GM23338 (cell line): ENCODE measurements around the gene SUSD4. TPM values are rescaled to one million over a fixed set of nuclear protein-coding genes. Genes with fewer than 3 reads are reported as not detected.

Source experiments
- ATAC-seq: fragments of 200-7000 bp; cut with Tn5 transposase; 3 replicates; pipeline ENCODE4 v1.9.1; 2020
- DNase-seq: peaks from one replicate; pipeline ENCODE4 v3.0.0-alpha.2; 2015; ENCODE audit warnings: low spot score
- H2AFZ ChIP-seq: fragments of 200-600 bp; sonication (generic); 2 replicates; pipeline ENCODE4 v1.8.0; 2016; ENCODE audit warnings: antibody characterized with exemption, mild to moderate bottlenecking, moderate library complexity
- H3F3A ChIP-seq: fragments of 200-600 bp; sonication (generic); replicated peaks from 2 replicates; pipeline ENCODE4 v1.8.0; 2017; ENCODE audit warnings: antibody characterized with exemption, mixed run types, low read depth
- H3K27ac ChIP-seq: fragments of 200-600 bp; sonication (generic); 2 replicates; pipeline ENCODE4 v1.6.1; 2016; ENCODE audit warnings: low read depth
- H3K27me3 ChIP-seq: fragments of 200-600 bp; sonication (generic); 2 replicates; pipeline ENCODE4 v1.8.0; 2016; ENCODE audit warnings: mild to moderate bottlenecking, mixed run types, moderate library complexity; ENCODE audit not compliant: insufficient read depth
- H3K36me3 ChIP-seq: fragments of 200-600 bp; sonication (generic); 2 replicates; pipeline ENCODE4 v1.8.0; 2016; ENCODE audit warnings: mild to moderate bottlenecking; ENCODE audit not compliant: insufficient read depth
- H3K4me1 ChIP-seq: fragments of 200-600 bp; sonication (generic); 2 replicates; pipeline ENCODE4 v1.8.0; 2016; ENCODE audit warnings: mild to moderate bottlenecking, moderate library complexity; ENCODE audit not compliant: insufficient read depth
- H3K4me2 ChIP-seq: fragments of 200-600 bp; sonication (generic); 2 replicates; pipeline ENCODE4 v1.7.1; 2017; ENCODE audit warnings: mixed run types
- H3K4me3 ChIP-seq: fragments of 200-600 bp; sonication (generic); 2 replicates; pipeline ENCODE4 v1.6.1; 2016; ENCODE audit warnings: mixed run types
- H3K79me2 ChIP-seq: fragments of 200-600 bp; sonication (generic); replicated peaks from 2 replicates; pipeline ENCODE4 v1.8.0; 2017; ENCODE audit warnings: mild to moderate bottlenecking; ENCODE audit not compliant: insufficient read depth
- H3K9me2 ChIP-seq: fragments of 200-600 bp; sonication (generic); 2 replicates; pipeline ENCODE4 v1.8.0; 2017; ENCODE audit not compliant: insufficient read depth
- H4K20me1 ChIP-seq: fragments of 200-600 bp; sonication (generic); replicated peaks from 2 replicates; pipeline ENCODE4 v1.8.0; 2017; ENCODE audit warnings: mild to moderate bottlenecking; ENCODE audit not compliant: insufficient read depth
- H3K27ac Mint-ChIP-seq: 2 replicates; pipeline ENCODE4 v1.8.0; 2020; ENCODE audit warnings: inconsistent platforms, mild to moderate bottlenecking, moderate library complexity, mixed read lengths
- H3K27me3 Mint-ChIP-seq: 3 replicates; pipeline ENCODE4 v1.8.0; 2022; ENCODE audit warnings: low read depth, mild to moderate bottlenecking, moderate library complexity, mixed read lengths, inconsistent platforms; ENCODE audit not compliant: insufficient read depth, poor library complexity
- H3K36me3 Mint-ChIP-seq: 3 replicates; pipeline ENCODE4 v1.8.0; 2021; ENCODE audit warnings: low read depth, mild to moderate bottlenecking, inconsistent platforms, moderate library complexity, mixed read lengths
- H3K4me1 Mint-ChIP-seq: 3 replicates; pipeline ENCODE4 v1.8.0; 2020; ENCODE audit warnings: mild to moderate bottlenecking, inconsistent platforms, mixed read lengths
- H3K4me3 Mint-ChIP-seq: 3 replicates; pipeline ENCODE4 v1.8.0; 2021; ENCODE audit warnings: moderate library complexity, mild to moderate bottlenecking, inconsistent platforms, mixed read lengths
- H3K9me3 Mint-ChIP-seq: 3 replicates; pipeline ENCODE4 v1.8.0; 2020; ENCODE audit warnings: moderate library complexity, mild to moderate bottlenecking, inconsistent platforms, mixed read lengths
- CREB1 ChIP-seq: fragments of 250-450 bp; sonication (Bioruptor Pico); IDR thresholded peaks from 2 replicates; pipeline ENCODE4 v1.5.0; 2020; ENCODE audit warnings: low read depth, mild to moderate bottlenecking, moderate library complexity
- CTCF ChIP-seq, 2 experiments: fragments of 200-600 bp in 1 of 2; sonication (generic) in 1 of 2; conservative IDR thresholded peaks; 2 replicates each; pipeline versions ENCODE4 v1.5.1 to v1.6.1; 2016 to 2017; ENCODE audit warnings: antibody characterized with exemption in 2 of 2, low read depth in 2 of 2, mild to moderate bottlenecking in 2 of 2, moderate library complexity in 1 of 2
- ETS1 ChIP-seq: IDR thresholded peaks from 2 replicates; pipeline ENCODE4 v1.6.1; 2016; ENCODE audit warnings: antibody characterized with exemption
- EZH2 ChIP-seq: fragments of 200-600 bp; sonication (generic); IDR thresholded peaks from one replicate; pipeline ENCODE4 v1.8.0; 2017; ENCODE audit warnings: antibody characterized with exemption, mild to moderate bottlenecking, low read depth; ENCODE audit not compliant: unreplicated experiment
- EZH2phosphoT487 ChIP-seq: fragments of 200-600 bp; sonication (generic); IDR thresholded peaks from one replicate; pipeline ENCODE4 v1.8.1; 2018; ENCODE audit warnings: antibody characterized with exemption; ENCODE audit not compliant: unreplicated experiment
- JUNB ChIP-seq: IDR thresholded peaks from one replicate; pipeline ENCODE4 v1.6.1; 2016; ENCODE audit warnings: antibody characterized with exemption; ENCODE audit not compliant: unreplicated experiment
- NANOG ChIP-seq: IDR thresholded peaks from 2 replicates; pipeline ENCODE4 v1.6.1; 2016; ENCODE audit warnings: antibody characterized with exemption, borderline replicate concordance
- POLR2AphosphoS5 ChIP-seq: IDR thresholded peaks from 2 replicates; pipeline ENCODE4 v1.6.1; 2016; ENCODE audit warnings: antibody characterized with exemption, low read depth
- REST ChIP-seq: IDR thresholded peaks from one replicate; pipeline ENCODE4 v1.6.1; 2018; ENCODE audit warnings: antibody characterized with exemption; ENCODE audit not compliant: unreplicated experiment
- STAT1 ChIP-seq: IDR thresholded peaks from one replicate; pipeline ENCODE4 v1.6.1; 2016; ENCODE audit warnings: antibody characterized with exemption; ENCODE audit not compliant: unreplicated experiment
- ZNF114 ChIP-seq: fragments of 250-450 bp; sonication (Bioruptor Pico); IDR thresholded peaks from 2 replicates; pipeline ENCODE4 v1.5.0; 2020; ENCODE audit warnings: mild to moderate bottlenecking, moderate library complexity
- ZNF331 ChIP-seq: fragments of 250-450 bp; sonication (Bioruptor Pico); IDR thresholded peaks from 2 replicates; pipeline ENCODE4 v1.5.0; 2020; ENCODE audit warnings: low read depth, mild to moderate bottlenecking, moderate library complexity
- polyA plus RNA-seq: library from polyadenylated mRNA; unstranded; fragments of >200 nt; fragmentation: Nextera tagmentation; extraction: Ambion mirVana; gene quantifications from 2 replicates; pipeline ENCODE4 v1.2.1, GENCODE V29; 2016
- total RNA-seq: library from RNA; depleted of rRNA; stranded (reverse); fragments of >200 nt; shearing (Covaris generic); gene quantifications from 2 replicates; pipeline ENCODE4 v1.2.3, GENCODE V29; 2014

SUSD4 gene
- total and polyA plus RNA-seq, 2 experiments from 2014 or later = 2.3 to 3.6 TPM

GRCh38 chr1:223224465-223224864 is 139.5 kb downstream of the SUSD4 start (continued):
- TF ChIP-seq POLR2AphosphoS5 = no peak

GRCh38 chr1:223223091-223223995 is 140.6 kb downstream of the SUSD4 start:
- Histone ChIP-seq H3K79me2 (no peaks in the 10 kb centered on the region), H3F3A (no peaks in the 10 kb centered on the region), H3K4me2 (no peak overlapping the region), H3K4me1 (no peaks in the 10 kb centered on the region), H3K36me3 (no peaks in the 10 kb centered on the region), H3K27ac (no peak overlapping the region), H3K4me3 (no peak overlapping the region), H2AFZ (no peak overlapping the region), H3K27me3 (no peaks in the 10 kb centered on the region), H4K20me1 (no peaks in the 10 kb centered on the region), H3K9me2 (no peaks in the 10 kb centered on the region)
- ATAC-seq (no peak), DNase-seq (no peak)
- H3K27me3 Mint-ChIP-seq = peaks cover 6% of the 10 kb centered on the region
- H3K27ac Mint-ChIP-seq = no peak overlapping the region
- no peak overlapping the region for H3K4me3 Mint-ChIP-seq
- H3K4me1 Mint-ChIP-seq = no peaks in the 10 kb centered on the region
- peaks cover 6% of the 10 kb centered on the region; the same call in 1 of the 3 replicates for H3K36me3 Mint-ChIP-seq
- peaks cover 19% of the 10 kb centered on the region for H3K9me3 Mint-ChIP-seq
- TF ChIP-seq NANOG = no peak
- TF ChIP-seq EZH2 = no peak
- no peak for TF ChIP-seq EZH2phosphoT487
- TF ChIP-seq REST = no peak
- TF ChIP-seq STAT1 = no peak
- no peak for TF ChIP-seq CREB1 (CRISPR knock-in tag)
- no peak for TF ChIP-seq JUNB
- no peak for TF ChIP-seq CTCF (conservative IDR thresholded peaks at IDR 0.05; ENCODE audit: low read depth in 2 of 2)
- no peak for TF ChIP-seq POLR2AphosphoS5
- TF ChIP-seq ETS1 = no peak
- no peak for TF ChIP-seq ZNF114 (CRISPR knock-in tag)
- TF ChIP-seq ZNF331 (CRISPR knock-in tag) = no peak
